Testis (tissue), 3 donors: ENCODE data around the gene DAAM2. TPM values are rescaled to one million over a fixed set of nuclear protein-coding genes. Genes with fewer than 3 reads are reported as not detected.
A peak's percentile ranks its signal among the peaks of the same experiment; 100 is the strongest.

ENCODE experiments used
- DNase-seq: peaks from one replicate; pipeline ENCODE4 v3.0.0-alpha.2; 2019
- H3K27ac ChIP-seq, 2 donors: fragments of 200-600 bp; sonication (generic); one replicate each; pipeline ENCODE4 v1.5.1; 2019
- H3K27me3 ChIP-seq: fragments of 200-600 bp; sonication (generic); one replicate; pipeline ENCODE4 v1.5.1; 2019
- H3K36me3 ChIP-seq: fragments of 200-600 bp; sonication (generic); one replicate; pipeline ENCODE4 v1.5.1; 2017; ENCODE audit warnings: low read depth; ENCODE audit errors: missing control alignments
- H3K4me1 ChIP-seq: fragments of 200-600 bp; sonication (generic); one replicate; pipeline ENCODE4 v1.5.1; 2019
- H3K4me3 ChIP-seq, 2 donors: fragments of 200-600 bp; sonication (generic); one replicate each; pipeline ENCODE4 v1.5.1; 2017 to 2019
- H3K9me3 ChIP-seq: fragments of 200-600 bp; sonication (generic); one replicate; pipeline ENCODE4 v1.5.1; 2017
- CTCF ChIP-seq, 3 experiments: fragments of 450-650 bp in 2 of 3; fragments of 200-600 bp in 1 of 3; sonication (generic) in 1 of 3; IDR thresholded peaks; one replicate each; pipeline ENCODE4 v1.5.1; 2016 to 2019; ENCODE audit warnings: antibody characterized with exemption in 3 of 3, mild to moderate bottlenecking in 2 of 3, moderate library complexity in 1 of 3
- POLR2A ChIP-seq: fragments of 450-650 bp; IDR thresholded peaks from one replicate; pipeline ENCODE4 v1.6.1; 2017; ENCODE audit warnings: antibody characterized with exemption, mild to moderate bottlenecking, moderate library complexity
- WGBS, 2 donors: methylation state at CpG; one replicate each; pipeline ENCODE4 v1.1.5; 2018; 5-methylcytosine and 5-hydroxymethylcytosine counted together
- intact Hi-C: fragments of 100-400 bp; cut with DNase I; formaldehyde crosslinking; loops from one replicate; pipeline ENCODE4 v1.15.1; 2023; ENCODE audit warnings: low total_unique reads
- polyA plus RNA-seq: library from polyadenylated mRNA; stranded (reverse); fragments of 350-450 nt; fragmentation: Illumina TruSeq; extraction: RNeasy Lipid Tissue Mini Kit (QIAGEN cat#74804); gene quantifications from one replicate; pipeline ENCODE4 v1.2.3, GENCODE V29; 2014; ENCODE audit warnings: low read depth, low replicate concordance; ENCODE audit not compliant: insufficient read depth
- total RNA-seq, 2 donors: library from RNA; depleted of rRNA; stranded (reverse); fragments of >200 nt; gene quantifications; one replicate each; pipeline ENCODE4 v1.2.3, GENCODE V29; 2016

Gene DAAM2
- total and polyA plus RNA-seq, 3 donors from 2014 or later: 37.4 to 66.1 (median 64.5) TPM

- no peak for DNase-seq
- no peak for TF ChIP-seq POLR2A
- TF ChIP-seq CTCF (IDR thresholded peaks at IDR 0.05): no peak
- intact Hi-C loops: no loop called here
These were observed 125.8 kb downstream of the DAAM2 start for GRCh38 chr6:39917981-39918380.

GRCh38 chr6:39918831-39919230 lies 126.7 kb downstream of the DAAM2 start:
- no peaks in the 10 kb centered on the region for H3K9me3 ChIP-seq
- intact Hi-C loops: no loop called here
- H3K36me3 ChIP-seq: no peaks in the 10 kb centered on the region
- DNase-seq: no peak
- 90 to 95% methylated on average over 5 of the region's 5 CpGs for WGBS, 2 donors
- no peak for TF ChIP-seq CTCF (IDR thresholded peaks at IDR 0.05)
- no peak for TF ChIP-seq POLR2A
- no peak overlapping the region for H3K4me3 ChIP-seq
- no peaks in the 10 kb centered on the region for H3K4me1 ChIP-seq
- no peak overlapping the region for H3K27ac ChIP-seq
- no peaks in the 10 kb centered on the region for H3K27me3 ChIP-seq

More at GRCh38 chr6:39917981-39918380, 125.8 kb downstream of the DAAM2 start:
- H3K27ac ChIP-seq: no peak overlapping the region
- H3K4me1 ChIP-seq: no peaks in the 10 kb centered on the region
- H3K27me3 ChIP-seq: no peaks in the 10 kb centered on the region
- no peak overlapping the region for H3K4me3 ChIP-seq
- no peaks in the 10 kb centered on the region for H3K9me3 ChIP-seq
- H3K36me3 ChIP-seq: no peaks in the 10 kb centered on the region
- WGBS, 2 donors: 89 to 90% methylated on average over 3 of the region's 3 CpGs

- intact Hi-C loops: no loop called here
- Histone ChIP-seq H3K27me3 (no peaks in the 10 kb centered on the region), H3K4me3 (no peak overlapping the region), H3K9me3 (no peaks in the 10 kb centered on the region), H3K27ac (no peak overlapping the region), H3K4me1 (no peaks in the 10 kb centered on the region), H3K36me3 (no peaks in the 10 kb centered on the region)
- no peak for DNase-seq
- no peak for TF ChIP-seq POLR2A
- TF ChIP-seq CTCF (IDR thresholded peaks at IDR 0.05): no peak
- WGBS, 2 donors: 87 to 97% methylated on average over 3 of the region's 3 CpGs
These were observed 128.0 kb downstream of the DAAM2 start for GRCh38 chr6:39920157-39920556.

- no peak for TF ChIP-seq CTCF (IDR thresholded peaks at IDR 0.05)
- TF ChIP-seq POLR2A: no peak
- no peak for DNase-seq
- 87 to 95% methylated on average over 4 to 5 of the region's 5 CpGs for WGBS, 2 donors
- intact Hi-C loops: no loop called here
- no peaks in the 10 kb centered on the region for H3K9me3 ChIP-seq
- H3K4me3 ChIP-seq: no peak overlapping the region
- H3K27ac ChIP-seq: no peak overlapping the region
- no peaks in the 10 kb centered on the region for H3K27me3 ChIP-seq
- H3K4me1 ChIP-seq: no peaks in the 10 kb centered on the region
- H3K36me3 ChIP-seq: no peaks in the 10 kb centered on the region
These were observed 130.6 kb downstream of the DAAM2 start for GRCh38 chr6:39922821-39923220.

GRCh38 chr6:39923394-39923793 lies 131.2 kb downstream of the DAAM2 start:
- Histone ChIP-seq H3K27ac (no peak overlapping the region), H3K36me3 (no peaks in the 10 kb centered on the region)
- intact Hi-C loops: no loop called here

More at GRCh38 chr6:39923394-39923793, 131.2 kb downstream of the DAAM2 start:
- H3K9me3 ChIP-seq: no peaks in the 10 kb centered on the region
- WGBS, 2 donors: 69 to 79% methylated on average over 5 of the region's 5 CpGs
- H3K4me3 ChIP-seq: no peak overlapping the region
- H3K4me1 ChIP-seq: no peaks in the 10 kb centered on the region
- DNase-seq: peak; percentile 58
- TF ChIP-seq CTCF (IDR thresholded peaks at IDR 0.05) (no peak), POLR2A (no peak)
- no peaks in the 10 kb centered on the region for H3K27me3 ChIP-seq
